Head of caudate nucleus (tissue), 42 donors: ENCODE results near the gene BLID.
A peak's percentile ranks its signal among the peaks of the same experiment; 100 is the strongest.

Experiments
- DNase-seq, 42 donors: peaks; one replicate each; pipeline versions ENCODE4 v3.0.0 to v3.0.0-alpha.2; 2020 to 2021; ENCODE audit warnings: mixed read lengths in 7 of 42
- intact Hi-C: fragments of 100-400 bp; cut with DNase I; formaldehyde crosslinking; loops from one replicate; pipeline ENCODE4 v1.15.0; 2022

BLID gene

GRCh38 chr11:122145715-122146274 lies 29.8 kb upstream of the BLID start:
- intact Hi-C loops, result no loop called here
- no peak for DNase-seq

- intact Hi-C loops, result no loop called here
- DNase-seq, result no peak
These were observed 28.7 kb upstream of the BLID start for GRCh38 chr11:122144752-122145151.

GRCh38 chr11:122141725-122142124 lies 25.7 kb upstream of the BLID start:
- peak in 9 of 42 donors; percentile 9 to 66 (median 35) for DNase-seq
- intact Hi-C loops, result no loop called here

GRCh38 chr11:122140500-122140899 lies 24.5 kb upstream of the BLID start:
- intact Hi-C loops, result no loop called here
- no peak for DNase-seq

- no peak for DNase-seq
- intact Hi-C loops, result no loop called here
These were observed 23.5 kb upstream of the BLID start for GRCh38 chr11:122139595-122139866.

GRCh38 chr11:122138744-122139594 lies 23.0 kb upstream of the BLID start:
- intact Hi-C loops, result no loop called here
- no peak for DNase-seq

GRCh38 chr11:122137078-122137793 lies 21.2 kb upstream of the BLID start:
- intact Hi-C loops, result no loop called here
- no peak for DNase-seq

- DNase-seq, result no peak
- intact Hi-C loops, result no loop called here
These were observed 15.1 kb upstream of the BLID start for GRCh38 chr11:122131126-122131525.

GRCh38 chr11:122128146-122128545 lies 12.1 kb upstream of the BLID start:
- no peak for DNase-seq
- intact Hi-C loops, result no loop called here

GRCh38 chr11:122127020-122127419 lies 11.0 kb upstream of the BLID start:
- intact Hi-C loops, result no loop called here
- no peak for DNase-seq

- intact Hi-C loops, result no loop called here
- no peak for DNase-seq
These were observed 10.1 kb upstream of the BLID start for GRCh38 chr11:122126024-122126688.

- intact Hi-C loops, result no loop called here
- no peak for DNase-seq
These were observed 7.4 kb upstream of the BLID start for GRCh38 chr11:122123263-122123929.

GRCh38 chr11:122122179-122122578 lies 6.2 kb upstream of the BLID start:
- no peak for DNase-seq
- intact Hi-C loops, result no loop called here

- DNase-seq, result no peak
- intact Hi-C loops, result no loop called here
These were observed 4.1 kb upstream of the BLID start for GRCh38 chr11:122120096-122120495.

GRCh38 chr11:122116591-122116990 lies 576 bp upstream of the BLID start:
- DNase-seq, result no peak
- intact Hi-C loops, result no loop called here

- intact Hi-C loops, result no loop called here
- DNase-seq, result no peak
These were observed 1.0 kb downstream of the BLID start for GRCh38 chr11:122114976-122115375.

- DNase-seq, result no peak
- intact Hi-C loops, result no loop called here
These were observed 1.9 kb downstream of the BLID start for GRCh38 chr11:122113836-122114825.
